GM18519 (cell line): ENCODE measurements around the gene KCP.

Experiments
- ATAC-seq: cut with Tn5 transposase; IDR thresholded peaks from one replicate; pipeline ENCODE4 v1.9.1; 2021; ENCODE audit warnings: mild to moderate bottlenecking, moderate library complexity; ENCODE audit not compliant: unreplicated experiment, low FRiP score

KCP gene

DNA sequence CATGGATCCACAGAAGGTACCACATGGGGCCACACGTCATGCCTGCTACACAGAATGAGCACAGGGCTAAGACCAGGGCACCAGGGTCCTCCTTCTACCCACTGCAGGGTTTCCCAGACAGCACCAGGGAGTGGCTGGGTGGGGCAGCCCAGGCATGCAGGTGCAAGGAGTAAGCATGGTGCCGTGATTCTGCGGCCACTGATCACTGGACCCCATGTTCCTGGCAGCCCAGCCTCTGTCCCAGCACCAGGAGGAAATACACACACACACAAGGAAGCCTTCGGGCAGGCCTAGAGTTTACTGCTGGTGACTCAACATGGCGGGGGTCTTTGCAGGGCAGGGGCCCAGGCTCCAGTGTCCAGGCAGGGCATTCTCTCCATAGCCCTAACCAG, 33.9 kb downstream of the KCP start:
- ATAC-seq: no peak

DNA sequence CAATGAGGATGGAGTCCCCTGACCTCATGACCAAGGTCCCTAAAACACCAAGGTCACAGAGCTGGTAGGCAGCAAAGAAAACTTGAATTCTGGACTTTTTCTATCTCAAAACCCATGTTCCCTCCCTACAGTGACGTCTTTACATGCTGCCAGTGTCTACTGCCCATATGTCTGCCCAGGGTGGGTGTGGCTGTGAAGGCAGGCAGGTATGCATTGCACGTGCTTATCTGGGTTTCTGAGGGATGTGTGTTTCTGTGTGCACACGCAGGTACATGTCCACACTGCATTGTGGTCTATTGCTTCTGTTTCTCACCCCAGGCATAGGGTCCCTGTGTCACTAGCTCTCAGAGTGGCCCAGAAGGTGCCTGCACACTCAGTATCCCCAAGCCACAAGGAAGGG, 34.4 kb downstream of the KCP start:
- no peak for ATAC-seq

DNA sequence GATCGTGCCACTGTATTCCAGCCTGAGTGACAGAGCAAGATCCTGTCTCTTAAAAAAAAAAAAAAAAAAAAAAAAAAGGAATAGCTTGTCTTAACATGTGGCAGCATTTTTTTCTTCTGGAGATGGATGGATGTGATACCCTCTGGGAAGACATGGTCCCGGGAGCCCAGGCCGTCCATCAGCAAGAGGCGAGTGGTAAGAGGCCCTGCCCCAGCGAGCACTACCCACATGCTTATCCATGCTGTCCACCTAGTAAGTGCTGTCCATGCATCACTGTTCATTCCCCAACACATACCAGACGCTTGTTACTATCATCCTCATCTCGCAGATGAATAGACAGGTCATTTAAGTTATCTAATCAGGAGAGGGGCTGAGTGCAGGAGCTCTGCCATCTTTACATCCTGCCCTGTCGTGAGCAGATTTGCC, 35.0 kb downstream of the KCP start:
- ATAC-seq: no peak

DNA sequence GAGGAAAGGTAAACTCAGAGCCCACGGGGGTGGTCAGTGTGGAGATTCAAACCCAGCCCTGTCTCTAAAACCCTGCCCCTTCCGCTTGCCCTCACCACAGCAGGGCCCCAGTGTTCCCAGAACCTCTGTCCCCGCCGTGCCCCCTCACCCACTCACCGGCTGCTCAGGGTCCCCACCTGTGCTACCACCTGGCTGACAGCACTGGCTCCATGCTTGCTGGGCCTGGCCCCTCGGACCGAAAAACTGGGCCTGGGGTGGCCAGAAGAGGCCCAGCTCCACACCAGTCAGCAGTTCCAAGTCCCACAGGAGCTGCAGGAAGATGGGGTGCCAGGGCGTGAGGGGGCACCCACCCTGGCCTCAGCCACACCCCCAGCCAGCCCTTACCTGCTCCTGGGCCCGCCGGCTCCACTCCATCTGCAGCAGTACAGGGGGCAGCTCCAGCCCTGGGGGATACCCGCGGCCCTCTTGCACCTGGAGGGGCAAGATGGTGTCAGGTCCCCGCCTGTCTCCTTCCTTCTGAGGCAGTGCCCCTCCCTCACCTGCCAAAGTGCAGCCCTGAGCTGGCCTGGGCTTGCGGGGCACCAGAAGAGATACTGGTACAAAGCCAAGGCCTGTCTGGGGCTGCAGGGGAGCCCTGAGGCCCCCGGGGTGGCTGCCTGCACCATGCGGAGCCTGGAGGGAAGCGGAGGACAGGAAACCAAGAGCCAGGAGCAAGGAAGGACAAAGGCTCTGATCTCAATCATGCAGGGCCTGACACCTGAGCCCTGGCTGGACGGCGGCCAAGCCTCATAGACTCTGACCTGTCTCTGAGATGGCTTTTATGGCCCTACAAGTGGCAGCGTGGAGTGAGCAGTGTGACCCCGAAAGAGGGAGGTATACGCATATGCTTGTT, 36.1 kb downstream of the KCP start:
- no peak for ATAC-seq

DNA sequence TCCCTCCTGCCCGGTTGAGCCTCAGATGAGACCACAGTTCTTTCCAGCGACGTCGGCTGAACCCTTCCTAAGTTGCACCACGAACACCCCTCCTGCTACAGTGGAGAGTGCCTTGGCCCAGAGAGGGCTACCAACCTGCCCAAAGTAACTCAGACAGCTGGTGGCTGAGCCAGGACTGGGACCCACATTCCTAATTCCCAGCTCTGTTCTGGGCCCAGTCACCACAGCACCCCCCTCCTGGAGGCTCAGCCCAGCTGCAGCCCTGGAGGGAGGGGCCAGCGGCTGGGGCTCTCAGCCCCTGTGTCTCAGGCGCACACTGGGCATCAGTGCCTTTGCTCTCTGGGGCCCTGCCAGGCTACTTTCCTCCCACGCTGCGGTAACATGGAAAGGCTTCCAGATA, 37.3 kb downstream of the KCP start:
- no peak for ATAC-seq

DNA sequence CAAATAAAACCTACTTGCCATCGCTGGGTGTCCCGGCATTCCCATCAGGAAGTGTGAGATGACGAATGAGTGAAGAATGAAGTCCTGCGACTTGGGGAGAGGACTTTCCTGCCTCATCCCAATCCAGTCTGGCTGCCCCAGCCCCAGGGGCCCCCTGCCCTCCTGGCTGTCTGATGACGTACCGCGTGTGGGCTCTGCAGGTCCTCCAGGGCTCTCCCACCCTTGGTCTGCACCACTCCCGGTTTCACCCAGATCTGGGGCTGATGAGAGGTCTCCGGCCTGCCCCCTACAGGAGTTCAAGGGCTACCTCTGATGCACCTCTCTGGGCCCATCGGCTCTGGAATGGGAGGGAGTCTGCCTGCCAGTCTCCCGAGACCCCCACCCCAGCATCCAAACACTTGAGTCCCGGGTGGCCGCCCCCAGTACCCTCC, 38.1 kb downstream of the KCP start:
- no peak for ATAC-seq

DNA sequence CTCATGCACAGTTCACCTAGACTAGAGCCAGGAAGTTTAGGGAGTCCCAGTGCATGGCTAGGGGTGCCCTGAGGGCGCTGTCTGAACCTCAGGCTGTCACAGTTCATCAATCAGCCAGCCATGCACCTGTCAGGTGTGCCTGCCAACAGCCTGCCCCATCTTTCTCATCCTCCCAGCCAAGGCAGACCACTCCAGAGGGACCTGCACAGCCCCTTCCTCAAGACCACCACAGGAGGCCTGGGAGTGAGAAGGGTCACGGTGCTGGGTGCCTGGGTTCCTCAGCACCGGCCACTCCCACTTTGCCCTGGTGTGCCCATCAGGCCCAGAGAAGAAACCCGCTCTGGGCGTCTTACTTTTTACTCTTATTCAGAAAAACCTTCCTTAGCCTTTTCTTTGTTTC, 39.5 kb downstream of the KCP start:
- ATAC-seq: no peak

DNA sequence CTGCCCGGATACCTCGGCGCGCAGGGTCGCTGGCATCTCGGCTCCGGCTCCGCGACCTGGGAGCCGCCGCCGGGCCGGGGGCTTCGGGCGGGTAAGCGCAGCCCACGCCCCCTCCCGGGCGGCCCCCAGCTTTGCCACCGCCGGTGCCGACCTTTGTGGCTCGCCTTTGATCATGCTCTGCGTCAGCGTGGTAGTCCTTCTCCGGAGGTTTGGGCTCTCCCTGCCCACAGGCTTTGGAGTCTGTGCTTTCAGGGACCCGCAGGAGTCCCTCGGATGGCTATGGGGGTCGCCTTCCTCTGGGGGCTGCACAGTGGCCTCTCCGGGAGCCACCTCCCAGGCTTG, 40.6 kb downstream of the KCP start:
- ATAC-seq: no peak

DNA sequence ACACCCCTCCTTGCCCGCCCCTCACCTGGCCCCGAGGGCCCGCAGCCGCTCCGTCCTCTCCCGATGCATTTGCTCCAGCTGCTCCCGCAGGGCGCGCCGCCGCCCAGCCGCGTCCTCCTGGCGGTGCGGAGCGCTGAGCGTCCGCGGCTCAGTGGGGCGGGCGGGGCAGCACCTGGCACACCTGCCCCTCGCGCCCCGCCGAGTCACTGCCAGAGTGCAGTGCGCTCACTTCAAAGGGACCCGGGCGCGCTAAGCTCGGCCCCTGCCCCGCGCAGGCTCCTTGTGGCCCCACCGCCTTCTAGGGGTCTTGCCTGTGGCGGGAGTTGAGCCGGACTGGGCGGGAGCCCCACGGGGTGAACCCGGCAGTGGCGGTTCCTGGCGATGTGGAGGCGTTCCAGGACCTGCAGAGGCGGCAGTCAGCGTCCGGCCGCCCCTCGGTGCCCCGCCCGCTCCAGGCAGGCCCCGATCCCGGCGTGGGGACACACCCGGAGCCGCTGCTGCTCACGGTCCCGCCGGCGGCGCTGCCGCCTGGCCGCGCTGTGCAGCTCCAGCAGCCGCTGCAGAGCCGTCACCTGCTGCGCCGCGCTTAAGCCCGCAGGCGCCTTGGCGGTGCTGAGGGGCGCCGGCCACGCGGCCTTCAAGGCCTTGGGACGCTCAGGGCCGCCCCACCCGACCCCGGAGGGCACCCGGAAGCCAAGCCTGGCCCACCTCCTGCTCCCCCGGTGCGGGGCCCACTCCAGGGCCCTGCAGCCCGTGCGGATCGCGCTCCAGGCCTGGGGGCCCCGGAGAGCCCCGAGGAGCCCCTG, 41.2 kb downstream of the KCP start:
- ATAC-seq: peak; percentile 44

DNA sequence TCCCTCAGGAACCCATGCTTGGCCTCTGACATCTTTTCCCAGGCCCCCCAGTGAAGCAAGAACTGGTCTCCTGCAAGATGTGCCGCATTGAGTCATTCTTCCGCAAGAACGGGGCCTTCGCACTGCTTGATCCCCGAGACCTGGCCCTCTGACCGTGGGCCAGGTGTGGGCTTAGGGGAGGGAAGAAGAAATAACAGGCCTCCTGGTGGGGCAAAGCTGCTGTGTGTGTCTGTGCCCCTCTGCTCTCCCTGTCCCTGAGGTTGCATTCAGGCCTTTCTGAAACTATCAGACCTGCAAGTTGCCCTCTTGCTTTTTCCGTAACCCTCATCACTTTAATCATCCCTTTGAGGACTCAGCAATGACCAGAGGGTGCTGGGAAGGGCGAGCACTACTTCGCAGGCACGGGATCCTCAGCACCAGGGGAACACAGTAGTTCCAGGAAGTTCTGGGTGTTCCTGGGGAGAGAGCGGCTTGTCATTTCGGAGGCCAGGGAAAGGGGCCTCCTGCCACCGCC, 41.8 kb downstream of the KCP start:
- ATAC-seq: no peak

DNA sequence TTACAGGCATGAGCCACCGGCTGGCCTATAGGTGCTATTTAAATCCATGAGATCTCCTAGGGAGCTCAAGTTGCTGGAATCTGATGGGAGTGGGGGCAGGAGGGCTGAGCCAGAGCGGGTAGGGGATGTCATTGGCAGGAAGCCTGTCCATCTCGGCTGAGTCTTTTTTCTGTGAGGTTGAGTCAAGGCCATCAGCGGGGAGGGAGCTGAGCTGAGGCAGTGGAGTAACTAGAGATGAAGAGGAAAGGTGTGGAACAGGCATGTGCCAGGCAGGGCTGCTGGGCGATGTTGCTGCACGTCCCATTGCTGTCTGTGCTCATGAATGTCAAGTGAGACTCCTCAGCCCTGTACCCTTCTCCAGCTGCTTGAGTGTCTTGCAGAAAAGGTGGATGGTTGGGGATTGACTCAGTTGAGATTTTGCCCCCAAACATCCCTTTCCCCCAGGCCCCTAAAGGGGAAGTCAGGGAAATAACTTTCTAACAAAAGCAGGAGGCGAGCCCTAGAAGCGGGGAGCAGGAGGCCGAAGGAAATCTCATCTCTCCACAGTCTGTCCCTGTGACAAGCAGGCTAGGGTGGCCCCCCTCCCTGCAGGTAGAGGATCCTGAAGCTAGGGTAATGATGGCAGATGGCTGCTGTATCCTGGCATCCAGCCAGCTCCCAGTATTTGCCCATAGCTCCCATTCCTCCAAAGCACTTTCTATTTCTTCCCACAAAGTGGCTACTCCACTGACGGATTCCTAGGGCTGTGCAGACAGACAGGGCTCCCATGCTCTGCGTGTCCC, 42.5 kb downstream of the KCP start:
- ATAC-seq: no peak

DNA sequence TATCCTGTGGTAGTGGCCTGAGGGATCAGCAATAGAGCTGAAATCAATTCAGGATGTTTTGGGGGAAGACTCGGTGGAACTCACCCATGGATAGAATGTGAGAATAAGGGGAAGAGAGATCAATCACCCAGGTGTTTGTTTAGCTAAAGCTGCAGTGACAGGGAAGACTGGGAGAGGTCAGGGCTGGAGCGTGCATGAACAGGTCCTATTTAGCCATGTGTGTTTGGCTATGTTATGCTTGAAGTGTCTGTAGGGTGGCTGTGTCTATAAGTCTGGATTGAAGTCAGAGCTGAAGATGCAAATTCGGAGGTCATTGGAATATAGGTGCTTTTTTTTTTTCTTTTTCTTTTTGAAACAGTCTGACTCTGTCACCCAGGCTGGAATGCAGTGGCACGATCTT, 43.3 kb downstream of the KCP start:
- ATAC-seq: no peak

DNA sequence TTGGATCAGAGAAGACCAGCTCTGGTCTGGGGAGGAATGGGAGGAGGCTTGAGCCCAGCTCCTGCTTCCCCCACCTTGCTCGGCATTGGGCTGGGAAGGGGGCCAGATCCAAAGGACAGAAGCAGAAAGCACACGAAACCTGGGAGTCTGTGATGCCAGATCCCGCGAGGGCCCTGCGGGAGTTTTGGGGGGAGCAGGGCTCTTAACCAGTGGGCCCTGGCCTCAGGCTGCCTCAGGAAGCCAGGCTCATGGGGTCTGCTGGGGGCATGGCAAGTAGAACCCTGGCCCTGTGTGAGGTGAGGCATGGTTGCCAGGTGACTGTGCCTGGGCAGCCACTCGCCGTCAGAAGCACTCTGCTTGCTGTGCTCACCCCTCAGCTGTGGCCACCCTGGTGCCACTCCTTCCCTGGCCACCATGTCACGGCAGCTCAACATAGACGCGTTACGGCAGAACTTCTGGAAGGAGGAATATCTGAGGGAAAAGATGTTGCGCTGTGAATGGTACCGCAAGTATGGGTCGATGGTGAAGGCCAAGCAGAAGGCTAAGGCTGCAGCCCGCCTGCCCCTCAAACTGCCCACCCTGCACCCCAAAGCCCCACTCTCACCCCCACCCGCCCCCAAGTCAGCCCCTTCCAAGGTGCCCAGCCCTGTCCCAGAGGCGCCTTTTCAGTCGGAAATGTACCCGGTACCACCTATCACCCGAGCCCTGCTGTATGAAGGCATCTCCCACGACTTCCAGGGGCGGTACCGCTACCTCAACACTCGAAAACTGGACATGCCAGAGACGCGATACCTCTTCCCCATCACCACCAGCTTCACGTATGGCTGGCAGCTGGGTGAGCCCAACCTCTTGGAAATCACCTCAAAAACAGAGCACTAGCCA, 44.3 kb downstream of the KCP start:
- ATAC-seq: no peak

DNA sequence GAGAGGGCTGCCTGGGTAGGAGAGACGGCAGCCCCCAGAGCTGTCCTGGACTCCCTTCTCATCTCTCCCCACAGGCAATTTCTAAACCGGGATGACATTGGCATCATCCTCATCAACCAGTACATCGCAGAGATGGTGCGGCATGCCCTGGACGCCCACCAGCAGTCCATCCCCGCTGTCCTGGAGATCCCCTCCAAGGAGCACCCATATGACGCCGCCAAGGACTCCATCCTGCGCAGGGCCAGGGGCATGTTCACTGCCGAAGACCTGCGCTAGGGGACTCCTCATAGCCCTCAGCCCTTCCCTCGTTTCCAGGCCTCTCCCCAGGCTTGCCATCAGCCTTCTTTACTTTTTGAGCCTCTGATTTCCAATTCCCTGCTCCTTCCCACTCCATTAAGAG, 45.2 kb downstream of the KCP start:
- no peak for ATAC-seq

DNA sequence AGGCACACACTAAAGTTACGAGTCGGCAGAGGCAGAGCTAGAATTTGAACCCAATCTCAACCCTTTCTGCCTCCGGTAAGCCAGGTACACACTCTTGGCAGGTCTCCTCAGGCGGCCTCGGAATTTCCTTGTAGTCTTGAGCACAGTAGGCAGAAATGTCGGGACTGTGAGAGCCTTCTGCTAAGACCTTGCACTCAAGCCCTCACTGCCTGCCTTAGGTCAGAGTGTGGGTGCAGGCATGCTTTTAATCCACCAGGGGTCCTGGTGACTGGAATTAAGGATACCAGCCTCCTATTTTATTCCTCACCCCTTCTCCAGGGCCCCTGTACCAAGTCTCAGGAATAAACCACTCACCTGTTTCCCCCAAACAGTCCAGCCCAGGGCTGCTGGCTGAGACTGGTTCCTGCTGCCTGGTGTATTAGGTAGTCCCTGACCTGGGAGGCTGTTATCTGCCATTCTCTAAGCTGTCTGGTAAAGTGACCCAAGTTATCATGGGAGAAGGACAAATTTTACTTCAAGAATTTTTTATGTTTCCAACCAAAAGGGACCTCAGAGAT, 47.0 kb downstream of the KCP start:
- ATAC-seq: no peak

DNA sequence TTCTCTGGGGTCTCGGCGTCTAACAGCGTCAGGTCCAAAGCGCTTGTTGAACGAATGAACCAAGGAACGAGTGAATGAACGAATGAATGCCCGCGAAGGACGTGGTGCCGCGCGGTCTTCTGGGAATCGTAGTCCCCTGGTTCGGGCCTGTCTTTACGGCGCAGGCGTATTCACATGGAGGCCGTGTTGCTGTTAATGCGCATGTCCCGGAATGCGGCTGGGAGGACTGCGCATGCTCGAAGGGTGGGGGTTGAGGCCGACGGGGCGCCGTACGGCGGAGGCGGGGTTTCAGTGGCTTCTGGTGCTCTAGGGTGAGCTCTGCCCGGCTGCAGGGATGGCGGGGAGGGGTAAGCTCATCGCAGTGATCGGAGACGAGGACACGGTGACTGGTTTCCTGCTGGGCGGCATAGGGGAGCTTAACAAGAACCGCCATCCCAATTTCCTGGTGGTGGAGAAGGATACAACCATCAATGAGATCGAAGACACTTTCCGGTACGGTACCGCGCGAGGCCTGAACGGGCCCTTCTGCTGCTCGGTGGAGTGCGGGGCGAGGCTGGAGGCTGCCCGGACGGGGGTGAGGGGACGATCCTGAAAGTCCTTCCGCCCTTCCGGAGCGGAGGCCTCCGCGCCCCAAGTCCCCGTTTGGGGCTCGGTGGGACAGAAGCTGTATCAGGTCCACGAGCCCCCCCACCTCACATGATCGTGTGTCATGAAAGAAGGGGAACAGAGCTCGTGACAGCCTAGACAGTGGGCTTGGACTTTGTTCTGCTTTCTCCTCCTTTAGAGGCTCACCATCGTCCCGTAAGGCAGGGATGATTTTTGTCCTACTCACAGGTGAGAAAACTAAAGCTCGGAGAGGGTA, 47.7 kb downstream of the KCP start, which contains the start of gene ATP6V1F:
TSS of gene ATP6V1F (plus strand) at position 286 of the 862 bp plus-strand sequence. CDS start at position 335, 49 bp downstream.
- ATAC-seq: peak; percentile 63

DNA sequence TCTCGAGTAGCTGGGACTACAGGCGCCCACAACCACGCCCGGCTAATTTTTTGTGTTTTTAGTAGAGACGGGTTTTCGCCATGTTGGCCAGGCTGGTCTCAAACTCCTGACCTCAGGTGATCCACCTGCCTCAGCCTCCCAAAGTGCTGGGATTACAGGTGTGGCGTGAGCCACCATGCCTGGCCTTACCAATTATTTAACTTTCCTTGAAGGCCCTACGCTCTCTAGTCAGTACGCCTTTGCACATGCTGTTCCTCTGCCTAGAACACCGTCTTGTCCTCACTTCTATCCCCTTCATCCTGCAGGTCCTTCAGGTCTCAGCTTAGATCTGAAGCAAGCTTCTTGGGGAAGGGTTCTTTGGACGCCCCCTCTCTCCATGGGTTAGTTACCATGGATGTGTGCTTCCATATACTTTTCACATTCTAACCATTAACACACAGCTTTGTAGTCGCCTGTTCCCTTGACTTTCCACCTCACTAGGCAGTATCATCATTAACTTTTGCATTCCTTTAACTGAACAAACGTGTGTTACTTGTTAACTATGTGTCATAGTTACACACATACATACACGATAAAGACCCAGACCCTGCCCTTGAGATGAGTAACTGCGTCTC, 48.4 kb downstream of the KCP start:
- no peak for ATAC-seq
